Fibroblast of mammary gland (primary cell): ENCODE results near the gene TACC2.
A peak's percentile ranks its signal among the peaks of the same experiment; 100 is the strongest.

Experiments used
- DNase-seq: peaks from one replicate; pipeline ENCODE4 v3.0.0-alpha.2; 2010; ENCODE audit warnings: low read depth
- H3K4me3 ChIP-seq: 2 replicates; pipeline ENCODE4 v1.5.1; 2011; ENCODE audit warnings: low read depth, mild to moderate bottlenecking, low read length, moderate library complexity; ENCODE audit not compliant: control insufficient read depth
- CTCF ChIP-seq: conservative IDR thresholded peaks from 2 replicates; pipeline ENCODE4 v1.5.1; 2011; ENCODE audit warnings: low read depth, low read length, inconsistent platforms; ENCODE audit not compliant: control insufficient read depth, insufficient read depth

Gene TACC2

GRCh38 chr10:122267849-122268737 lies 279.1 kb downstream of the TACC2 start:
- no peak overlapping the region for H3K4me3 ChIP-seq
- peak; percentile 37 for DNase-seq
- TF ChIP-seq CTCF: peak; percentile 93

GRCh38 chr10:122269059-122269687 lies 280.2 kb downstream of the TACC2 start:
- H3K4me3 ChIP-seq: no peak overlapping the region
- TF ChIP-seq CTCF: no peak
- DNase-seq: no peak

GRCh38 chr10:122271076-122271475 lies 282.1 kb downstream of the TACC2 start, which contains the start of gene BTBD16:
Gene BTBD16, plus strand, starts transcription at chr10:122271296. Its CDS starts 3,786 bp downstream, at chr10:122275082.
- TF ChIP-seq CTCF: no peak
- no peak within 1 kb of the TSS for H3K4me3 ChIP-seq
- no peak for DNase-seq

GRCh38 chr10:122273966-122274545 lies 285.1 kb downstream of the TACC2 start:
- DNase-seq: no peak
- no peak for TF ChIP-seq CTCF
- no peak overlapping the region for H3K4me3 ChIP-seq

GRCh38 chr10:122276611-122277208 lies 287.7 kb downstream of the TACC2 start:
- peak; percentile 53 for DNase-seq
- TF ChIP-seq CTCF: no peak

GRCh38 chr10:122277526-122278136 lies 288.7 kb downstream of the TACC2 start:
- no peak for TF ChIP-seq CTCF
- DNase-seq: no peak
- no peak overlapping the region for H3K4me3 ChIP-seq

More at GRCh38 chr10:122276611-122277208, 287.7 kb downstream of the TACC2 start:
- no peak overlapping the region for H3K4me3 ChIP-seq
